Thyroid gland (tissue), 4 donors: ENCODE results near the gene BTBD16. TPM values are rescaled to one million over a fixed set of nuclear protein-coding genes. Genes with fewer than 3 reads are reported as not detected.
A peak's percentile ranks its signal among the peaks of the same experiment; 100 is the strongest.

Experiments
- DNase-seq, 2 donors: peaks; one replicate each; pipeline ENCODE4 v3.0.0-alpha.2; 2019
- H3K27ac ChIP-seq, 3 donors: fragments of 200-600 bp; sonication (generic); 1 replicate in 2 of 3; 2 replicates in 1 of 3; pipeline ENCODE4 v1.5.1; 2016 to 2019; ENCODE audit warnings: mild to moderate bottlenecking in 1 of 3, moderate library complexity in 1 of 3
- H3K27me3 ChIP-seq: fragments of 200-600 bp; sonication (generic); one replicate; pipeline ENCODE4 v1.5.1; 2019
- H3K36me3 ChIP-seq, 2 donors: fragments of 200-600 bp; sonication (generic); one replicate each; pipeline ENCODE4 v1.5.1; 2016 to 2019
- H3K4me1 ChIP-seq, 2 donors: fragments of 200-600 bp; sonication (generic); one replicate each; pipeline ENCODE4 v1.5.1; 2017 to 2019
- H3K4me3 ChIP-seq, 3 donors: fragments of 200-600 bp; sonication (generic); replicated peaks in 1 of 3; 1 replicate in 2 of 3; 2 replicates in 1 of 3; pipeline ENCODE4 v1.5.1; 2016; ENCODE audit warnings: mild to moderate bottlenecking in 1 of 3
- H3K9me3 ChIP-seq: fragments of 200-600 bp; sonication (generic); one replicate; pipeline ENCODE4 v1.5.1; 2017
- POLR2A ChIP-seq, 2 donors: fragments of 450-650 bp; IDR thresholded peaks; one replicate each; pipeline ENCODE4 v1.6.1; 2017; ENCODE audit warnings: antibody characterized with exemption in 2 of 2, mild to moderate bottlenecking in 2 of 2, moderate library complexity in 1 of 2
- WGBS, 2 donors: methylation state at CpG; one replicate each; pipeline ENCODE4 v1.1.5; 2017; 5-methylcytosine and 5-hydroxymethylcytosine counted together
- intact Hi-C: fragments of 100-400 bp; cut with DNase I; formaldehyde crosslinking; loops from one replicate; pipeline ENCODE4 v1.15.1; 2023
- total RNA-seq, 4 donors: library from RNA; depleted of rRNA; stranded (reverse); fragments of >200 nt; gene quantifications; one replicate each; pipeline ENCODE4 v1.2.3, GENCODE V29; 2016
- TF ChIP-seq, protein P1 (sequence below), 6 experiments: fragments of 200-600 bp in 3 of 6; fragments of 450-650 bp in 3 of 6; sonication (generic) in 3 of 6; IDR thresholded peaks; one replicate each; pipeline ENCODE4 v1.5.1; 2016 to 2019; ENCODE audit warnings: antibody characterized with exemption in 6 of 6, mild to moderate bottlenecking in 2 of 6, inconsistent platforms in 1 of 6, moderate library complexity in 1 of 6

Gene BTBD16
- total RNA-seq, 4 donors from 2014 or later, result 0.11 TPM; not detected in 3

DNA sequence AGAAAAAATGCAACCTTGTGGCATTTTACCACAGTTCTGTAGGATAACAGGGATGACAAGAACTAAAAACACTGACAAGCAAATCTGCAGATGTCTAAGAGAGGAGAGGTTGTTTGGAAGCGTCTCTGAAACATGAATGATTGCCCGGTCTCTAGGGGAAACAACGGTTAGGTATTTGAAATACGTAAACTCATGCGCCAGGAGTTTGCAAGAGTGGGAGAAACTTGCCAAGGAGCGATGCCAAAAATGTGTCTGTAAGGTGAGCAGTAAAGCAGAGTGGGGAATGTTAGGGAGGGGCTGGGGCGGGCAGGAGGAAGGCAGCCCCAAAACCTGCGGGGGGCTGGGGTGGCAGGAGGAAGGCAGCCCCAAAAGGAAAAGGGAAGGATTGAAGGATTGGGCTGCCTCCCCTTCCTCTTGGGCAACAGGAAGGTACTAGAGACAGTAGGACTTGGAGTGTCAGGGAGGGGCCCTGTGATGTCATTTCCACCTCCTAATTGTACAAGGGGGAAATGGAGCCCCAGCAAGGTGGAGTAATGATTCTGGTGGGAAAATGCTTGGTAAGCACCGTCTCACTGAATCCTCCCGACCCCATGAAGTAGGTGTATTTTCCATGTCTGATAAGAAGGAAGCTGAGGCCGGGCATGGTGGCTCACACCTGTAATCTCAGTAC, 70.2 kb downstream of the BTBD16 start:
- 47 to 61% methylated on average over 11 of the region's 11 CpGs for WGBS, 2 donors
- Histone ChIP-seq H3K27ac (peak overlapping the region in 2 of 3 donors; percentile 47 to 53), H3K36me3 (no peaks in the 10 kb centered on the region), H3K4me1 (peaks cover 0 to 6% of the 10 kb centered on the region in 2 donors), H3K9me3 (no peaks in the 10 kb centered on the region), H3K27me3 (no peaks in the 10 kb centered on the region), H3K4me3 (no peak overlapping the region)
- DNase-seq, result peak; percentile 67 to 80
- intact Hi-C loops, result loop anchor here (5.0 to 10.0 kb wide), 3 partner anchors 44 to 224 kb away; partner anchors contain the start of gene DMBT1
- TF ChIP-seq POLR2A (IDR thresholded peaks at IDR 0.05), result no peak
- TF ChIP-seq, protein P1, sequence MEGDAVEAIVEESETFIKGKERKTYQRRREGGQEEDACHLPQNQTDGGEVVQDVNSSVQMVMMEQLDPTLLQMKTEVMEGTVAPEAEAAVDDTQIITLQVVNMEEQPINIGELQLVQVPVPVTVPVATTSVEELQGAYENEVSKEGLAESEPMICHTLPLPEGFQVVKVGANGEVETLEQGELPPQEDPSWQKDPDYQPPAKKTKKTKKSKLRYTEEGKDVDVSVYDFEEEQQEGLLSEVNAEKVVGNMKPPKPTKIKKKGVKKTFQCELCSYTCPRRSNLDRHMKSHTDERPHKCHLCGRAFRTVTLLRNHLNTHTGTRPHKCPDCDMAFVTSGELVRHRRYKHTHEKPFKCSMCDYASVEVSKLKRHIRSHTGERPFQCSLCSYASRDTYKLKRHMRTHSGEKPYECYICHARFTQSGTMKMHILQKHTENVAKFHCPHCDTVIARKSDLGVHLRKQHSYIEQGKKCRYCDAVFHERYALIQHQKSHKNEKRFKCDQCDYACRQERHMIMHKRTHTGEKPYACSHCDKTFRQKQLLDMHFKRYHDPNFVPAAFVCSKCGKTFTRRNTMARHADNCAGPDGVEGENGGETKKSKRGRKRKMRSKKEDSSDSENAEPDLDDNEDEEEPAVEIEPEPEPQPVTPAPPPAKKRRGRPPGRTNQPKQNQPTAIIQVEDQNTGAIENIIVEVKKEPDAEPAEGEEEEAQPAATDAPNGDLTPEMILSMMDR (IDR thresholded peaks at IDR 0.05), result no peak

DNA sequence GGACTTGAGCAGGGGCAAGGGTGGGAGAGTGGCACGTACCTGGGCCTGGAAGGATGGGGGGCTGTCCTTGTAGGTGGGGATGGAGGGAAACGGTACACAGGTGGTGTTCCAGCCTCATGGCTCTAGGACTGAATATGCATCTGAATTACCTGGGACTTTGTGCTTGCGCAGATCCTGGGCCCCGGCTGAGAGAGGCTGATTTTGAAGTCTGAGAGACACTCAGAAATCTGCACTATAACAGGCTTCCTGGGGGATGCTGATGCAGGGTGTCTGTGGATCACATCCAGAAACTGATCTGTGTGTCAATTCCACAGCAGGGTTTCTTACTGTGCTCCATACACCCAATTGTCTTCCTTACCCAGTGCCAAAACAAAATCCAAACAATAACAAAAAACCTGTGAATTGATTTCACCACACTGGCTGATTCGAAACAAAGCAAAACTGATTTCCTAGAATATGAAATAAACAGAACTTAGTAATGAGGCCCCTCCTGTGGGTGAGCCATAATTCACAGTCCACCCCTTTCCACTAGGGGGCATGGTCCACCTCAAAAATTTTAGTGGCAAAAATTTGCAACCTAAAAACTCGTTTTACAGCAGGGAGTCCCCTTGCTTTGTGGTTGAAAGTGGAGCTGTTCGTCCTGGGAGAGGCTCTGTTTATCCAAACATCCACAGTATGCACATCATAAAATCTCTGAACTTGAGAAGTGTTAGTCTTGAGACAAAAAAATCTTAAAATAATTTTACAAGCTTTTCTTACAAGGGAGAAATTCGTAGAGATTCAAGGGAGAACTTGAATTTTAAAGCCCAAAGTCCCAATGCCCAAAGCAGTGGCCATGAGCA, 71.4 kb downstream of the BTBD16 start:
- no peak overlapping the region for H3K4me3 ChIP-seq
- intact Hi-C loops, result loop anchor here (5.0 to 10.0 kb wide), 3 partner anchors 45 to 222 kb away; partner anchors contain the start of gene DMBT1
- no peaks in the 10 kb centered on the region for H3K27me3 ChIP-seq
- TF ChIP-seq, protein P1 (IDR thresholded peaks at IDR 0.05), result peak; percentile 52 to 71 (median 64)
- no peak for TF ChIP-seq POLR2A (IDR thresholded peaks at IDR 0.05)
- H3K9me3 ChIP-seq, result no peaks in the 10 kb centered on the region
- DNase-seq, result peak; percentile 33 to 50
- H3K27ac ChIP-seq, result no peak overlapping the region
- H3K36me3 ChIP-seq, result no peaks in the 10 kb centered on the region
- H3K4me1 ChIP-seq, result peaks cover 0 to 6% of the 10 kb centered on the region in 2 donors
- WGBS, 2 donors, result 62 to 65% methylated on average over 6 to 8 of the region's 8 CpGs

DNA sequence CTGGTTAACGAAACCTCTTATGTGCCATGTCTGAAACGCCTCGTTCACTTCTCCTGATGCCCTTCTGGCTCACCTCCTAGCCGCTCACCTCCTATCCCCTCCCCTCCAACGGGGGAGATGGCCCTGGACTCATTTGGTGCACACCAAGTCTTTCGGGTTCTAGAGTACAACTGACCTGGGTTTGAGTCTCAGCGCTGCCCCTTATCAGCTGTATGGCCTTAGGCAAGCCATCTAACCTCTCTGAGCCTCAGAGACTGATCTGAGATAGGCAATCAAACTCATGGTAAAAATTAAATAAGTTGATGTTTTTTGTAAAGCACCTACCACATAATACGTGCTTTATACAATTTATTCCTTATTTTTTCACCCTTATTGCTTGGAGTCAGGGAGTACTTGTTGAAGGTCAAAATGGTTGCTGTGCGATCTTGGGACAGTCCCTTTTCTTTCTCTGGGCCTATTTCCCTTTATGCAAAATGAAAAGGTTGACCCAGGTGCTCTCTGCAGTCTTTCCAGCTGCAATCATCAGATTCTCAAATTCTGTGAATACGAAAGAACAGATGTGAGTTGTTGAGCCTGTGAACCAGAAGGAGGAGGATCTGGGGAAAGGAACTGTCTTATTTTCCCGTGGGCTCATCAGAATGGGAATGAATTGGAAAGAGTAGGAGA, 72.2 kb downstream of the BTBD16 start:
- Histone ChIP-seq H3K27me3 (no peaks in the 10 kb centered on the region), H3K36me3 (no peaks in the 10 kb centered on the region), H3K4me3 (no peak overlapping the region), H3K9me3 (no peaks in the 10 kb centered on the region), H3K27ac (no peak overlapping the region), H3K4me1 (peaks cover 0 to 9% of the 10 kb centered on the region in 2 donors)
- no peak for TF ChIP-seq POLR2A (IDR thresholded peaks at IDR 0.05)
- TF ChIP-seq, protein P1 (IDR thresholded peaks at IDR 0.05), result no peak
- 90 to 93% methylated on average over 11 of the region's 11 CpGs for WGBS, 2 donors
- DNase-seq, result no peak
- intact Hi-C loops, result loop anchor here (5.0 to 10.0 kb wide), 3 partner anchors 46 to 222 kb away; partner anchors contain the start of gene DMBT1

DNA sequence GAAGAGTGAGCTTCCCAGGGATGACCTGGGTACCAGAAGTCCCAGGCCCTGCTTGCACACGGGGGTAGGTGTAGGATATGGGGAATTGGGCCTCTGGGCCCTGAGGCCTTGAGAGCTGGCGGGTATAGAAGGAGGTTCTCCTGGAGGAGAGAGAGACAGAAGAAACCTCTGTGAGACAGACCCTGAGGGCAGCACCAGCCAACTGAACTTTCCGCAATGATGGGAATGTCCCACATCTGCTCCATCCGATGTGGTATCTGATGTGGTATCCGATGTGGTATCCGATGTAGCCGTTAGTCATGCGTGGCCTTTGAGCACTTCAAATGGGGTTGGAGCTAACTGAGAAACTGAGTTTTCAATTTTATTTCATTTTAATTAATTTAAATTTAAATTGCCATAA, 72.8 kb downstream of the BTBD16 start:
- WGBS, 2 donors, result 95 to 98% methylated on average over 8 of the region's 8 CpGs
- DNase-seq, result no peak
- H3K4me3 ChIP-seq, result no peak overlapping the region
- H3K27me3 ChIP-seq, result no peaks in the 10 kb centered on the region
- no peaks in the 10 kb centered on the region for H3K9me3 ChIP-seq
- H3K27ac ChIP-seq, result no peak overlapping the region
- TF ChIP-seq, protein P1 (IDR thresholded peaks at IDR 0.05), result no peak
- no peak for TF ChIP-seq POLR2A (IDR thresholded peaks at IDR 0.05)
- peaks cover 0 to 15% of the 10 kb centered on the region in 2 donors for H3K4me1 ChIP-seq
- intact Hi-C loops, result loop anchor here (5.0 to 10.0 kb wide), 3 partner anchors 47 to 221 kb away; partner anchors contain the start of gene DMBT1
- H3K36me3 ChIP-seq, result no peaks in the 10 kb centered on the region
